ENCODE results near the gene EPB41.

Gene EPB41

DNA sequence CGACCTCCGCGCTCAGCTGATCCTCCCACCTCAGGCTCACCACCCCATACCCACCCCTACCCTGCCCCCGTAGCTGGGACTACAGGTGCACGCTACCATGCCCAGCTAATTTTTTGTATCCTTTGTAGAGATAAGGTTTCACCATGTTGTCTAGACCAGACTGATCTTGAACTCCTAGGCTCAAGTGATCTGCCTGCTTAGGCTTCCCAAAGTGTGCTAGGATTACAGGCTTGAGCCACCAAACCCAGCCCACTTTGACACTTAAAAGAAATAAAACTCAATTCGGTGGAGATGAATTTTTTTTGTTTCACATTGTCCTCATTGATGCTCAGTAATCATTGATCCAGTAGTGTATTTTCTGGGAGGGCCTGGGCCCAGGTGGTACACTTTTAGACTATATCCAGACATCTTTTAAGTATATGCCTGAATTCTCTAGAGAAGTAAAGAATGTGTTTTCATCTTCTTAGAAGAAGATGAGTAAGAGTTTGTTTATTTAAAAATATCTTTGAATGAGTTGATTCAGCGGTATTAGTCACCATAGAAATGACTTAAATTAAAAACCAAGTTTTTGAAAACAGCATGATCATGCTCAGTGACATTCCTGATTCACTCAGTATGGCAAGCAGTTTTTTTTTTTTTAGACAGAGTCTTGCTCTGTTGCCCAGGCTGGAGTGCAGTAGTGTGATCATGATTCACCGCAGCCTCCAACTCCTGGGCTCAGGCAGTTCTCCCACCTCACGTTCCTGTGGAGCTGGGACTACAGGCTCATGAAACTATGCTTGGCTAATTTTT lies 57.8 kb downstream of the EPB41 start:
- TF ChIP-seq, protein P1, sequence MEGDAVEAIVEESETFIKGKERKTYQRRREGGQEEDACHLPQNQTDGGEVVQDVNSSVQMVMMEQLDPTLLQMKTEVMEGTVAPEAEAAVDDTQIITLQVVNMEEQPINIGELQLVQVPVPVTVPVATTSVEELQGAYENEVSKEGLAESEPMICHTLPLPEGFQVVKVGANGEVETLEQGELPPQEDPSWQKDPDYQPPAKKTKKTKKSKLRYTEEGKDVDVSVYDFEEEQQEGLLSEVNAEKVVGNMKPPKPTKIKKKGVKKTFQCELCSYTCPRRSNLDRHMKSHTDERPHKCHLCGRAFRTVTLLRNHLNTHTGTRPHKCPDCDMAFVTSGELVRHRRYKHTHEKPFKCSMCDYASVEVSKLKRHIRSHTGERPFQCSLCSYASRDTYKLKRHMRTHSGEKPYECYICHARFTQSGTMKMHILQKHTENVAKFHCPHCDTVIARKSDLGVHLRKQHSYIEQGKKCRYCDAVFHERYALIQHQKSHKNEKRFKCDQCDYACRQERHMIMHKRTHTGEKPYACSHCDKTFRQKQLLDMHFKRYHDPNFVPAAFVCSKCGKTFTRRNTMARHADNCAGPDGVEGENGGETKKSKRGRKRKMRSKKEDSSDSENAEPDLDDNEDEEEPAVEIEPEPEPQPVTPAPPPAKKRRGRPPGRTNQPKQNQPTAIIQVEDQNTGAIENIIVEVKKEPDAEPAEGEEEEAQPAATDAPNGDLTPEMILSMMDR (IDR thresholded peaks at IDR 0.05; ENCODE audit: borderline replicate concordance, control extremely low read depth, extremely low read depth, insufficient read depth, missing control alignments), result no peak
- in situ Hi-C loops (cut with MboI; ENCODE audit: low sequenced_read_pairs, unreplicated experiment), result no loop called here
- no peak for DNase-seq (ENCODE audit: low spot score)

DNA sequence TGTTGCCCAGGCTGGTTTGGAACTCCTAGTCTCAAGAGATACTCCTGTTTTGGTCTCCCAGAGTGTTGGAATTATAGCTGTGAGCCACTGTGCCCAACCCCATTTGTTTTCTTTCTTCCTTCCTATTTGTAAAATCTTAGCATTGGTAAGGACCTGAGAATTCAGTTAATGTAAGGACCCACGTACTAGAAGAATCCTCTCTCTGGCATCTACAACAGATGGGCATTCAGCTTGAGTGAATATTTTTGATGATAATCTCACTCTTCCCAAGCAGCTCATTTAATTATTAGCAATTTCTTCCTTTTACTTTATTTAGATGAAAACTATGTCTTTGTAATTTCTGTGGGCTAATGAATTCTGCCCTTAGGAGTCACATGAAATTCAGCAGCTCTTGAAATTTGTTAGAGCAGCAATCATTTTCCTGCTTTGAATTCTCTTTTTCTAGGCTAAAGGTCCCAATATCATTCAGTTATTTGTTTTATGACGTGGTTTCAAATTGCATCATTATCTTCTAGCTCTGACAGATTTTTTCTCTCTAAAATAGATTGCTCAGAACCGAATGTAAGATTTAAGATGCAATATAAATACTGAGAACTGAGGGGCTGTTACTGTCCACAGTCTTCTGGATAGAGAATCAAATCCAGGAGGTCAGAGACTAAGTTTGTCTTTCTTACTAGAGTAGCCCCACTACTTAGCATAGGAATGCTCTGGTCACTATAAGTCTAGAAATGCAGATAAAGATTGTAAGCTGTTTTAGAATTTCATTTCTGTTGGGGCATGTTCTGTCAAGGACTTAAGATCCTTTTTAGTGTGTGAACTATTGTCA lies 59.4 kb downstream of the EPB41 start:
- TF ChIP-seq, protein P1 (IDR thresholded peaks at IDR 0.05; ENCODE audit: borderline replicate concordance, control extremely low read depth, extremely low read depth, insufficient read depth, missing control alignments), result no peak
- in situ Hi-C loops (cut with MboI; ENCODE audit: low sequenced_read_pairs, unreplicated experiment), result no loop called here
- no peak for DNase-seq (ENCODE audit: low spot score)

- in situ Hi-C loops (cut with MboI; ENCODE audit: low sequenced_read_pairs, unreplicated experiment), result no loop called here
- TF ChIP-seq, protein P1 (IDR thresholded peaks at IDR 0.05; ENCODE audit: borderline replicate concordance, control extremely low read depth, extremely low read depth, insufficient read depth, missing control alignments), result no peak
- DNase-seq (ENCODE audit: low spot score), result no peak
Measured at GRCh38 chr1:28974432-28974831, 60.1 kb downstream of the EPB41 start.

- in situ Hi-C loops (cut with MboI; ENCODE audit: low sequenced_read_pairs, unreplicated experiment), result no loop called here
- TF ChIP-seq, protein P1 (IDR thresholded peaks at IDR 0.05; ENCODE audit: borderline replicate concordance, control extremely low read depth, extremely low read depth, insufficient read depth, missing control alignments), result no peak
- DNase-seq (ENCODE audit: low spot score), result no peak
Measured at GRCh38 chr1:28976248-28976647, 61.9 kb downstream of the EPB41 start.

- DNase-seq (ENCODE audit: low spot score), result no peak
- in situ Hi-C loops (cut with MboI; ENCODE audit: low sequenced_read_pairs, unreplicated experiment), result no loop called here
- TF ChIP-seq, protein P1 (IDR thresholded peaks at IDR 0.05; ENCODE audit: borderline replicate concordance, control extremely low read depth, extremely low read depth, insufficient read depth, missing control alignments), result no peak
Measured at GRCh38 chr1:28981210-28981609, 66.8 kb downstream of the EPB41 start.

DNA sequence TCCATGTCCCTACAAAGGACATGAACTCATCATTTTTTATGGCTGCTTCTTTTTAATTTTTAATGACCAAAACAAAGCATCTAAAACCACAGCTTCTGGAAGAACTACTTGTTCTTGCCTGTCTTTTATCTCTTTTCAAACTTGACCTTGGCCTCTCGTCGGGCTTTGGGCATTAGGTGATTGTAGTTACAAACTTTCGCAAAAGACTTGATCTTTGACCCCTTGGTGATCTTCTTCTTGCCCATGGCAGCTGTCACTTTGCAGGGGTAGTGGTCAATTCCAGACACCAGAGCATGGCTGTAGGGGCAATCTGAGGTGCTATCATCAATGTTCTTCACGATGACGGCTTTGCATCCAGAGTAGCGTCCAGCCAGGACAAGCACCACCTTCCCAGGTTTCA lies 67.8 kb downstream of the EPB41 start:
- DNase-seq (ENCODE audit: low spot score), result no peak
- TF ChIP-seq, protein P1 (IDR thresholded peaks at IDR 0.05; ENCODE audit: borderline replicate concordance, control extremely low read depth, extremely low read depth, insufficient read depth, missing control alignments), result no peak
- in situ Hi-C loops (cut with MboI; ENCODE audit: low sequenced_read_pairs, unreplicated experiment), result no loop called here

Data from GM13976 (cell line).